Fibroblast of villous mesenchyme (primary cell): ENCODE results near the gene C1D. TPM values are rescaled to one million over a fixed set of nuclear protein-coding genes. Genes with fewer than 3 reads are reported as not detected.

Experiments
- DNase-seq: peaks from one replicate; pipeline ENCODE4 v3.0.0-alpha.2; 2010; ENCODE audit warnings: low read depth
- H3K4me3 ChIP-seq: 2 replicates; pipeline ENCODE4 v1.5.1; 2011; ENCODE audit warnings: low read depth, mild to moderate bottlenecking, low read length
- total RNA-seq: library from RNA; depleted of rRNA; stranded (reverse); fragments of >200 nt; gene quantifications from 2 replicates; pipeline ENCODE4 v1.2.3, GENCODE V29; 2012
- TF ChIP-seq, protein P1 (sequence below): IDR thresholded peaks from 2 replicates; pipeline ENCODE4 v1.5.1; 2012; ENCODE audit warnings: low read depth, mild to moderate bottlenecking, low read length; ENCODE audit not compliant: insufficient read depth

C1D gene, protein sequence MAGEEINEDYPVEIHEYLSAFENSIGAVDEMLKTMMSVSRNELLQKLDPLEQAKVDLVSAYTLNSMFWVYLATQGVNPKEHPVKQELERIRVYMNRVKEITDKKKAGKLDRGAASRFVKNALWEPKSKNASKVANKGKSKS
- total RNA-seq = 23.5 and 31.5 TPM in 2 replicates

DNA sequence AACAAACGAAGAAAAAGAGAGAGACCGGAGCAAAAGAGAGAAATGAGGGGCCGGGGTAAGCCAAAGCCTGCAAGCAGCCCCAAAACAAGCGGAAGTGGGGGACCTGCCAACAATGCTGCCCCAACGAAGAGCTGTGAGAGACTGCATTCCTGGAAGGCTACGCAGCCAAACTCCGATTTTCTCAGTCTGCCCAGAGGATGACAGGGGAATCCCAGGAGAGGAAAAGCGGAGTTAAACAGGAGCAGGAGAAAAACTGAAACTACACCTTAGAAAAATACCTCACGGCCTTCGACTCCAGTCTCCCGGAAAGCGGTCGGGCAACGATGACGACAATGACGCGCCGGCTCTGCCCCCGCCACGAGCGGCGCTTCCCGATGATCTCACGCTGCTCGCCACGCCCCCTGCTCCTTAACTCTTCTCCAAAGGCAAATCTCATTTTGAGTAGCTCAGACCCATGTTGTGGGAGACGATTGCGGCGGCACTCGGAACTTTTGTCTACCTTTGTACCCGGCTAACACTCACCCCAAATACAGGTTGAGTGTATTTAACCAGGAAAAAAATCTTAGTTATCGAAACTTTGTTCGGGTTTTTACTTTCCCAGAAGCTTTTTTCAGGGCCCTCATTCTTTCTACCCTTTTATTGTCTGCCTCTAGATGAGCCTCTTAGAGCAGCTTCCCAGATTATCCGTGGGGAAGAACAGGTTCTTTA lies at the start of gene C1D:
TSS of gene C1D (minus strand) at position 325 of the 708 bp plus-strand sequence. CDS start 15,694 bp downstream, outside the sequence.
- TF ChIP-seq, protein P1, sequence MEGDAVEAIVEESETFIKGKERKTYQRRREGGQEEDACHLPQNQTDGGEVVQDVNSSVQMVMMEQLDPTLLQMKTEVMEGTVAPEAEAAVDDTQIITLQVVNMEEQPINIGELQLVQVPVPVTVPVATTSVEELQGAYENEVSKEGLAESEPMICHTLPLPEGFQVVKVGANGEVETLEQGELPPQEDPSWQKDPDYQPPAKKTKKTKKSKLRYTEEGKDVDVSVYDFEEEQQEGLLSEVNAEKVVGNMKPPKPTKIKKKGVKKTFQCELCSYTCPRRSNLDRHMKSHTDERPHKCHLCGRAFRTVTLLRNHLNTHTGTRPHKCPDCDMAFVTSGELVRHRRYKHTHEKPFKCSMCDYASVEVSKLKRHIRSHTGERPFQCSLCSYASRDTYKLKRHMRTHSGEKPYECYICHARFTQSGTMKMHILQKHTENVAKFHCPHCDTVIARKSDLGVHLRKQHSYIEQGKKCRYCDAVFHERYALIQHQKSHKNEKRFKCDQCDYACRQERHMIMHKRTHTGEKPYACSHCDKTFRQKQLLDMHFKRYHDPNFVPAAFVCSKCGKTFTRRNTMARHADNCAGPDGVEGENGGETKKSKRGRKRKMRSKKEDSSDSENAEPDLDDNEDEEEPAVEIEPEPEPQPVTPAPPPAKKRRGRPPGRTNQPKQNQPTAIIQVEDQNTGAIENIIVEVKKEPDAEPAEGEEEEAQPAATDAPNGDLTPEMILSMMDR = no peak
- peak within 1 kb of the TSS; percentile 100 for H3K4me3 ChIP-seq
- DNase-seq = peak; percentile 92

DNA sequence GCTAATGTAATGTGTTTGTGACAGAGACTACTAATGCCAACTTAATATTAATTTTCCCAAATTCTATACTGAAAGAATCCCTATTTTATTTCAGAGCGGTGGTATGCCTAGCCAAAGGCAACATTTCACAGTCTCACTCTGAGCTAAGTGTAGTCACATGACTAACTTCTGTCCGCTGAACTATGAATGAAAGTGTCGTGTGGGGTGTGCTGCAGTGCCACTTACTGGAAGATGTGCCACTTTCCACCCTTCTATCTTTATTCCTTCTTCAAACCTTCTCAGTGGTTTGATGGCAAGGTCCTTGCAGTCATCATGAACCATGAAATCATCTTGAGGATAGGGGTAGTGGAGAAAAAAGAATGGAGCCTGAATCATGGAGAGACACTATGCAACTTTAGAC lies 47.3 kb upstream of the C1D start:
- DNase-seq = no peak
- TF ChIP-seq, protein P1 = no peak
- no peak overlapping the region for H3K4me3 ChIP-seq

DNA sequence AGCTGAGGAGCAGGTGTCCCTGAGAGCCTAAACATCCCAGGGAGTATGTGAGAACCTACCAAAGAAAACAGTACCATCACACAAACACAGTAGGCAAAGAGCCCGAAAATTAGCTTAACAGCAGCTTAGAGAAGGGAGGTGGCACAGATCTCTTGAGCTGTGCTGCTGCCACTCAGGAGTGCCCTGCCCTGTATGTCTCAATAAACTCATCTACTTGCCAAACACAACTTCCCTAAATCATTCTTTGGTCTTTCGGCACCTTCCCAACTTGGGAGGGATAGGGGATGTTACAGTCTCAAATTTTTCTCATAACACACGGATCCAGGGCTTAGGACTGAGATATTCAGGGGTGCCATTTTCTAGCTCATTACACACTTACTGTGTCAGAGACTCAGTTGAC lies 45.3 kb upstream of the C1D start:
- TF ChIP-seq, protein P1 = no peak
- no peak overlapping the region for H3K4me3 ChIP-seq
- DNase-seq = no peak

DNA sequence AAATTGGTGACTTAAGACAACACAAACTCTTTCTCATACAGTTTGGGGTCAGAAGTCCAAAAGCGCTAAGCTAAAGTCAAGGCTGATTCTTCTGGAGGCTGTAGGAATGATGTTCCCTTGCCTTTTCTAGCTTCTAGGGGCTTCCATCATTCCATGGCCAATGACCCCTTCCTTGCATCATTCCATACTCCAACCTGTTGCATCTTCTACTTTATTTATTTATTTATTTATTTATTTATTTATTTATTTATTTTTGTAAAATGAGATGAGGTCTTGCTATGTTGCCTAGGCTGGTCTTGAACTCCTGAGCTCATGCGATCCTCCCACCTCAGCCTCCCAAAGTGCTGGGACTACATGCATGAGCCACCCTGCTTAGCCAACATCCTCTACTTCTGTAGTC lies 44.7 kb upstream of the C1D start:
- H3K4me3 ChIP-seq = no peak overlapping the region
- TF ChIP-seq, protein P1 = no peak

DNA sequence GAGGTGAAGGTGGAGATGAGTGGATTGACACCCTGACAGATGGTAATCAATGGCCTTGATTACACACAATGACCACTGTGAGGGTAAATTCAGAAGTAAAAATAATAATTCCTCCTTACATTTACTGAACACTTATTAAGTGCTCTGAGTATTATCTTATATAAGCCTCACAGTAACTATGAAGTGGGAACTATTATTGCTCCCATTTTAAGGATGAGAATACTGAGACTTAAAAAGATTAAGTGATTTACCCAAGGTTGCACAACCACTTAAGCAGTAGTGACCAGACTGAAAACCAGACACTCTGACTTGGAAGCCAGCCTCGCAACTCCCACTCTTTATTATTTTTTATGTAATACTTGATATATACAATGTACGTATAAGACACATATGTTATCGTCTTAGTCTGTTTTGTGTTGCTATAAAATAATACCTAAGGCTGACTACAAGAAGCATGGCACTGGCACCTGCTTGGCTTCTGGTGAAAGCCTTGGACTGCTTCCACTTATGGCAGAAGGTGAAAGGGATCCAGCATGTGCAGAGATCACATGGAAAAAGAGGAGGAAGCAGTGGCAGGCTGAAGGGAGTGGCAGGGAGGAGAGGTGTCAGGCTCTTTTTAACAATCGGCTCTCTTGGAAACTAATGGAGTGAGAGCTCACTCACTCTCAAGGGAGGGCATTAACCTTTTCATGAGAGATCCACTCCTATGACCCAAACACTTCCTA lies 41.5 kb upstream of the C1D start:
- DNase-seq = no peak
- H3K4me3 ChIP-seq = no peak overlapping the region
- TF ChIP-seq, protein P1 = no peak

More for the DNA sequence above, 44.7 kb upstream of the C1D start:
- DNase-seq = no peak

DNA sequence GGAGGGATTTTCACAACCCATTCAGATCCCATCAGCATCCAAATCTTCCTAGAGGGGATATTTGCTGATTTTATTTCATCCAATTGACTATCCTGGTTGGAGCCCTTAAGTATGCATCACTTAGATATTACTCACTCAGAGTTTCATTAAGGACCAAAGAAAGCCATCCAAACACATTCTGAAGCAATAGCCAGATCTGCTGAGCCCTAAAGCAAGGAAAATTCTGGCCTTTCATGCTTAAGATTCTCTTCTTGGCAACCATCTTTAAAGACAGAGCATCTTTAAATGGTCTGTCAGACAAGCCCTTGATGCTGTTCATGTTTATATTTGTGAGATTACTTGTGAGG lies 40.9 kb upstream of the C1D start:
- TF ChIP-seq, protein P1 = no peak
- no peak for DNase-seq
- no peak overlapping the region for H3K4me3 ChIP-seq
